Body of pancreas (tissue), 4 donors: ENCODE data around the gene SDCBP2. TPM values are rescaled to one million over a fixed set of nuclear protein-coding genes. Genes with fewer than 3 reads are reported as not detected.

Source experiments
- ATAC-seq: fragments of 150-250 bp; one replicate; pipeline ENCODE4 v1.9.1; 2016
- DNase-seq, 4 donors: peaks; one replicate each; pipeline ENCODE4 v3.0.0-alpha.2; 2019
- H3K27ac ChIP-seq, 4 donors: fragments of 200-600 bp; sonication (generic); 1 replicate in 3 of 4; 2 replicates in 1 of 4; pipeline versions ENCODE4 v1.5.1 to v1.6.1; 2016 to 2019; ENCODE audit warnings: mild to moderate bottlenecking in 1 of 4, mixed read lengths in 1 of 4, moderate library complexity in 1 of 4
- H3K27me3 ChIP-seq, 2 donors: fragments of 200-600 bp; sonication (generic); one replicate each; pipeline ENCODE4 v1.6.0; 2016; ENCODE audit warnings: mild to moderate bottlenecking in 1 of 2
- H3K36me3 ChIP-seq, 2 donors: fragments of 200-600 bp; sonication (generic); replicated peaks in 1 of 2; 2 replicates each; pipeline ENCODE4 v1.5.1; 2016; ENCODE audit warnings: low read depth in 2 of 2; ENCODE audit not compliant: insufficient read depth in 1 of 2
- H3K4me1 ChIP-seq: fragments of 200-600 bp; sonication (generic); one replicate; pipeline ENCODE4 v1.6.0; 2016
- H3K4me3 ChIP-seq, 2 donors: fragments of 200-600 bp; sonication (generic); 1 replicate in 1 of 2; 2 replicates in 1 of 2; pipeline ENCODE4 v1.5.1; 2016 to 2019
- H3K9me3 ChIP-seq, 3 donors: fragments of 200-600 bp; sonication (generic); 1 replicate in 2 of 3; 2 replicates in 1 of 3; pipeline ENCODE4 v1.5.1; 2016
- POLR2A ChIP-seq, 3 donors: fragments of 450-650 bp; IDR thresholded peaks; one replicate each; pipeline ENCODE4 v1.6.1; 2016; ENCODE audit warnings: antibody characterized with exemption in 3 of 3, mild to moderate bottlenecking in 2 of 3
- WGBS, 2 donors: methylation state at CpG; one replicate each; pipeline ENCODE4 v1.1.5; 2017; 5-methylcytosine and 5-hydroxymethylcytosine counted together
- intact Hi-C: fragments of 100-400 bp; cut with DNase I; formaldehyde crosslinking; loops from one replicate; pipeline ENCODE4 v1.15.1; 2023
- total RNA-seq, 2 donors: library from RNA; depleted of rRNA; stranded (reverse); fragments of >200 nt; gene quantifications; one replicate each; pipeline ENCODE4 v1.1.0, GENCODE V29; 2016
- TF ChIP-seq, protein P1 (sequence below), 7 experiments: fragments of 450-650 bp in 4 of 7; fragments of 200-600 bp in 3 of 7; sonication (generic) in 3 of 7; IDR thresholded peaks; one replicate each; pipeline ENCODE4 v1.5.1; 2016 to 2019; ENCODE audit warnings: antibody characterized with exemption in 7 of 7

Gene SDCBP2
- total RNA-seq, 2 donors from 2014 or later = 14.8 to 20.0 TPM

DNA sequence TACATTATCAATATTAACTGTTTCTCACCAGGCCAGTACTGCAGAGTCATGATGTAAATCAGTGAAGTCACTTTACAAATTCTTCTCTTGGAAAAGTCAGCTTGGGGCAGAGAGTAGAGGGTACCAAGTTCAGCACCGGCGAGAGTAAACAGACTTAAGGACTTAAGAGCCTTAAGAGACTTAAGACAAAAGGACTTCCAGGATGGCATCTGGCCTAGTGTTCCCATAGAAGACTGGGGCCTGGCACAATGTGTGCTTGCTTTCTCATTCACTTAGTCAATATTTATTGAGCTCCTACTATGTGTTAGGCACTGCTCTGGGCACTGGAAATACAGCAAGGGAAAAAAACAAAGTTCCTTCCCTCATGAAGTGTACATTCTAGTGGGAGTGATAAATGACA is 64.2 kb downstream of the SDCBP2 start:
- Histone ChIP-seq H3K4me3 (no peak overlapping the region), H3K27ac (no peak overlapping the region), H3K4me1 (peaks cover 11% of the 10 kb centered on the region), H3K27me3 (no peaks in the 10 kb centered on the region), H3K9me3 (no peaks in the 10 kb centered on the region), H3K36me3 (no peaks in the 10 kb centered on the region)
- TF ChIP-seq POLR2A (IDR thresholded peaks at IDR 0.05) = no peak
- TF ChIP-seq, protein P1, sequence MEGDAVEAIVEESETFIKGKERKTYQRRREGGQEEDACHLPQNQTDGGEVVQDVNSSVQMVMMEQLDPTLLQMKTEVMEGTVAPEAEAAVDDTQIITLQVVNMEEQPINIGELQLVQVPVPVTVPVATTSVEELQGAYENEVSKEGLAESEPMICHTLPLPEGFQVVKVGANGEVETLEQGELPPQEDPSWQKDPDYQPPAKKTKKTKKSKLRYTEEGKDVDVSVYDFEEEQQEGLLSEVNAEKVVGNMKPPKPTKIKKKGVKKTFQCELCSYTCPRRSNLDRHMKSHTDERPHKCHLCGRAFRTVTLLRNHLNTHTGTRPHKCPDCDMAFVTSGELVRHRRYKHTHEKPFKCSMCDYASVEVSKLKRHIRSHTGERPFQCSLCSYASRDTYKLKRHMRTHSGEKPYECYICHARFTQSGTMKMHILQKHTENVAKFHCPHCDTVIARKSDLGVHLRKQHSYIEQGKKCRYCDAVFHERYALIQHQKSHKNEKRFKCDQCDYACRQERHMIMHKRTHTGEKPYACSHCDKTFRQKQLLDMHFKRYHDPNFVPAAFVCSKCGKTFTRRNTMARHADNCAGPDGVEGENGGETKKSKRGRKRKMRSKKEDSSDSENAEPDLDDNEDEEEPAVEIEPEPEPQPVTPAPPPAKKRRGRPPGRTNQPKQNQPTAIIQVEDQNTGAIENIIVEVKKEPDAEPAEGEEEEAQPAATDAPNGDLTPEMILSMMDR (IDR thresholded peaks at IDR 0.05) = no peak
- intact Hi-C loops = no loop called here
- WGBS, 2 donors = 53 to 64% methylated on average over 2 of the region's 2 CpGs
- ATAC-seq (no peak), DNase-seq (no peak)

DNA sequence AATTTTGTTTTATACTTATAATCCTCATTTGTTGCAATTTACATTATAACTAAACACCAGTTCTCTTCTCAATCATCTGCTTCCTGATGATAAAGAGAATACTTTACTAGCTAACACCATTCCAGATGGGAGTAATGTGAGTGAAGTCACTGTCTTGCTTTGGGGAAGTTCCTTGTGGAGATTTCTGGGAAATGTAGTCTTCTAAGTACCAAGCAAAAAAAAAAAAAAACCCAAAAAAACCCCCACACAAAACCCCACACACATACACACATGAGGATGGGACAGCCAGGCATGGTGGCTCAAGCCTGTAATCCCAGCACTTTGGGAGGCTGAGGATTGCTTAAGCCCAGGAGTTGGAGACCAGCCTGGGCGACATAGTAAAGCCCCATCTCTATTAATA is 65.1 kb downstream of the SDCBP2 start:
- Histone ChIP-seq H3K4me1 (peaks cover 11% of the 10 kb centered on the region), H3K27ac (no peak overlapping the region), H3K9me3 (no peaks in the 10 kb centered on the region), H3K4me3 (no peak overlapping the region), H3K36me3 (no peaks in the 10 kb centered on the region), H3K27me3 (no peaks in the 10 kb centered on the region)
- intact Hi-C loops = no loop called here
- TF ChIP-seq, protein P1 (IDR thresholded peaks at IDR 0.05) = no peak
- no peak for TF ChIP-seq POLR2A (IDR thresholded peaks at IDR 0.05)
- DNase-seq = no peak
- WGBS, 2 donors = 76 to 91% methylated on average over 1 of the region's 1 CpG
- ATAC-seq = no peak

Other genes with a start within 250 kb of the SDCBP2 start
- 10 to 100 TPM; 32.9 to 53.1 TPM for gene PSMF1, start 210.5 kb downstream of the SDCBP2 start, total RNA-seq
- gene TMEM74B, start 144.2 kb downstream of the SDCBP2 start, total RNA-seq = not detected
- gene C20orf202, start 125.7 kb downstream of the SDCBP2 start, total RNA-seq = not detected
- gene RAD21L1, start 103.1 kb downstream of the SDCBP2 start, total RNA-seq = not detected
- 1 to 10 TPM; 3.3 to 3.4 TPM for gene SNPH, start 62.8 kb downstream of the SDCBP2 start, total RNA-seq
- gene FKBP1A, start 63.9 kb upstream of the SDCBP2 start, total RNA-seq = 10 to 100 TPM; 47.5 to 57.7 TPM
- gene NSFL1C, start 137.7 kb upstream of the SDCBP2 start, total RNA-seq = 10 to 100 TPM; 23.1 to 33.7 TPM
- 1 to 10 TPM in 1 of 2 donors, under 1 TPM in 1; 0.33 to 2.3 TPM for gene SIRPB2, start 162.3 kb upstream of the SDCBP2 start, total RNA-seq
- not detected for gene SIRPD, start 228.6 kb upstream of the SDCBP2 start, total RNA-seq